SH-SY5Y (cell line): ENCODE results near the gene P3H1.

Experiments
- GATA2 ChIP-seq: IDR thresholded peaks from 2 replicates; pipeline ENCODE4 v1.6.1; 2011; ENCODE audit warnings: mild to moderate bottlenecking, low read depth, low read length
- GATA3 ChIP-seq: IDR thresholded peaks from 2 replicates; pipeline ENCODE4 v1.6.1; 2011; ENCODE audit warnings: low read depth, mild to moderate bottlenecking, low read length, moderate library complexity

DNA sequence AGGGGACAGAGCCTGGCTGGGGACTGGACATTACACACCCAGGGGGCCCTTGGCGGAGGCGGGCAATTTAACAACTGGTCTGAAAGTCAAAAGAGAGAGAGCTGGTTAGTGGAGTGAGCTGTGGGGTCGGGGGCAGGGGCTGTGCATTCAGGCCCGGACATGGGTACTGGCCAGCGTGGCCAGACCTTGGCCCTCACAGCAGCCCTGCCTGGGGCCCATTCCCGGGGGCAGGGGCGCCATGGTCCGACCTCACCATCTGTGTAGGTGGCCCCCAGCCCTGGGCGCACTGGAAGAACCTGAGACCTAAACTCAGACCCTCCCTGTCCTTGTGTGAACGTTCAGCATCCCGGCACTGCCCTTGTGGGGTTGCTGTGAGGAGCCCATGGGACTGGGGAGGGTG lies 31.8 kb downstream of the P3H1 start:
- no peak for TF ChIP-seq GATA2
- no peak for TF ChIP-seq GATA3
